ENCODE data around the gene ADPRHL1.
"Not testable (repeated sequence)": the region's sequence is repeated elsewhere in the genome, so short reads cannot be mapped to it uniquely, and the experiment has no call there.

ADPRHL1 gene

GRCh38 chr13:113400621-113401451 lies 52.5 kb downstream of the ADPRHL1 start:
- DNase-seq: no peak

- DNase-seq: no peak
Measured at GRCh38 chr13:113399755-113400149, 53.5 kb downstream of the ADPRHL1 start.

- DNase-seq: no peak
Measured at GRCh38 chr13:113398963-113399754, 54.1 kb downstream of the ADPRHL1 start.

- no peak for DNase-seq
Measured at GRCh38 chr13:113397608-113398425, 55.5 kb downstream of the ADPRHL1 start.

- DNase-seq: no peak
Measured at GRCh38 chr13:113394339-113394640, 59.0 kb downstream of the ADPRHL1 start.

- DNase-seq: peak; percentile 73
Measured at GRCh38 chr13:113393563-113394338, 59.5 kb downstream of the ADPRHL1 start.

- DNase-seq: no peak
Measured at GRCh38 chr13:113393226-113393562, 60.1 kb downstream of the ADPRHL1 start.

GRCh38 chr13:113390874-113391497 lies 62.3 kb downstream of the ADPRHL1 start:
- DNase-seq: no peak

- not testable (repeated sequence) for DNase-seq
Measured at GRCh38 chr13:113389586-113389985, 63.7 kb downstream of the ADPRHL1 start.

GRCh38 chr13:113387396-113387795 lies 65.9 kb downstream of the ADPRHL1 start:
- DNase-seq: no peak

GRCh38 chr13:113383089-113383488 lies 70.2 kb downstream of the ADPRHL1 start:
- DNase-seq: no peak

GRCh38 chr13:113382542-113382941 lies 70.7 kb downstream of the ADPRHL1 start:
- DNase-seq: not testable (repeated sequence)

- DNase-seq: no peak
Measured at GRCh38 chr13:113378825-113379224, 74.5 kb downstream of the ADPRHL1 start.

- no peak for DNase-seq
Measured at GRCh38 chr13:113374511-113375175, 78.6 kb downstream of the ADPRHL1 start.

- no peak for DNase-seq
Measured at GRCh38 chr13:113373811-113374485, 79.3 kb downstream of the ADPRHL1 start.

- DNase-seq: not testable (repeated sequence)
Measured at GRCh38 chr13:113371701-113372100, 81.6 kb downstream of the ADPRHL1 start.

- DNase-seq: no peak
Measured at GRCh38 chr13:113371061-113371460, 82.2 kb downstream of the ADPRHL1 start.

GRCh38 chr13:113369881-113370280 lies 83.4 kb downstream of the ADPRHL1 start:
- DNase-seq: no peak

GRCh38 chr13:113369189-113369588 lies 84.1 kb downstream of the ADPRHL1 start:
- no peak for DNase-seq

GRCh38 chr13:113368353-113368752 lies 84.9 kb downstream of the ADPRHL1 start:
- DNase-seq: not testable (repeated sequence)

GRCh38 chr13:113367771-113368170 lies 85.5 kb downstream of the ADPRHL1 start:
- DNase-seq: no peak
